T follicular helper cell (primary cell): ENCODE results near the gene PMEPA1.

Source experiments
- DNase-seq: peaks from one replicate; pipeline ENCODE4 v3.0.0-alpha.2; 2020; ENCODE audit warnings: low read depth

Gene PMEPA1

GRCh38 chr20:57676589-57677583 lies 32.9 kb downstream of the PMEPA1 start:
- no peak for DNase-seq

- no peak for DNase-seq
Measured at GRCh38 chr20:57675773-57676172, 34.0 kb downstream of the PMEPA1 start.

GRCh38 chr20:57672953-57673575 lies 36.8 kb downstream of the PMEPA1 start:
- DNase-seq = no peak

DNA sequence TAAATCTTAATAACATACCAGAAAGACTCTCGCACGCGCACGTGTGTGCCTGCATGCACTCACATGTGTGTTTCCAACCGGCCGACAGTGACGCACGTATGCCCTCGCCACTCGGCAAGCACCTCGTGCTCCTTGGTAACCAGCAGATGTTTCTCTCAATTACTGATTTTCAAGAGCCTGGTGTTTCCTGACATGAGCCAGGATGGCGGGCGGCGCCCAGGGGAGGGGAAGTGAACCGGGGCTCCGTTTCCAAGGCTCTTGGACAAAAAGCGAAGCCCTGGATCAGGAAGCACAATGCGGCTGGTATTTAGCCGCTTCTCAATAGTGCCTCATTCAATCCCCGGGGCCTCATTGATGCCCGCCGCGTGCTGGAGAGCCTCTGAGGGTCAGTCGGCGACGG lies 37.7 kb downstream of the PMEPA1 start:
- DNase-seq = no peak

DNA sequence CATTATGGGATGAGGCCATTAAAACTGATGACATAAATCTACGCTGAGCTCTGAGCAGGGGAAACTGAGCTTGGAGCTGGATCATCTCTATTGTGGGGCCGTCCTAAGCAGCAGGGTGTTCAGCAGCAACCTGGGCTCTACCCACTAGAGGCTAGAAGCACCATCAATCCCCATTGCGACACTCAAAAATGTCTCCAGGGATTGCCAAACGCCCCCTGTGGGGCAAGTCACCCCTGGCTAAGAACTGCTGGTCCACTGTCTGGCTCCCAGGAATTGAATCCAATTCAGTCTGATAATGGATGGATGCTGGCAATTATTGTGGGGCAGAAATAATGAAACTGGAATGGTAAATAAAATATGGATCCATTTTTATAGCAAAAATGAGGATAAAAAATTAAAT lies 38.2 kb downstream of the PMEPA1 start:
- no peak for DNase-seq

GRCh38 chr20:57671072-57671391 lies 38.8 kb downstream of the PMEPA1 start:
- DNase-seq = no peak

GRCh38 chr20:57670288-57671071 lies 39.3 kb downstream of the PMEPA1 start:
- no peak for DNase-seq

- no peak for DNase-seq
Measured at GRCh38 chr20:57669632-57670031, 40.2 kb downstream of the PMEPA1 start.

GRCh38 chr20:57667924-57668782 lies 41.7 kb downstream of the PMEPA1 start:
- no peak for DNase-seq

- no peak for DNase-seq
Measured at GRCh38 chr20:57667388-57667787, 42.4 kb downstream of the PMEPA1 start.

DNA sequence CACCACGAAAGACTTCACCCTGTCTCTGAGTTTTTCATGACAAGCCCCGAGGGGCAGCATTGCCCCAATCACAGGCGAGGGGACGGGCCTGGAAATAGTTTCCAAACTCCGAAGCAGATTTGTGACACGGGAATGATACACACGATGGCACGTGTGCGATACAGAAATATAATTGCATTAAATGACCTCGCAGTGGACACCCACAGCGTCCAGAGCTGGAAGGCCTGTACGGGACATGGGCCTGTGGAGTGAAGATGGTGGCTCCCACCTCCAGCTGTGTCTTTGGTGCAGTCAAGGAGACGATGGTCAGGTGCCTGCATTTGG lies 43.0 kb downstream of the PMEPA1 start:
- no peak for DNase-seq

DNA sequence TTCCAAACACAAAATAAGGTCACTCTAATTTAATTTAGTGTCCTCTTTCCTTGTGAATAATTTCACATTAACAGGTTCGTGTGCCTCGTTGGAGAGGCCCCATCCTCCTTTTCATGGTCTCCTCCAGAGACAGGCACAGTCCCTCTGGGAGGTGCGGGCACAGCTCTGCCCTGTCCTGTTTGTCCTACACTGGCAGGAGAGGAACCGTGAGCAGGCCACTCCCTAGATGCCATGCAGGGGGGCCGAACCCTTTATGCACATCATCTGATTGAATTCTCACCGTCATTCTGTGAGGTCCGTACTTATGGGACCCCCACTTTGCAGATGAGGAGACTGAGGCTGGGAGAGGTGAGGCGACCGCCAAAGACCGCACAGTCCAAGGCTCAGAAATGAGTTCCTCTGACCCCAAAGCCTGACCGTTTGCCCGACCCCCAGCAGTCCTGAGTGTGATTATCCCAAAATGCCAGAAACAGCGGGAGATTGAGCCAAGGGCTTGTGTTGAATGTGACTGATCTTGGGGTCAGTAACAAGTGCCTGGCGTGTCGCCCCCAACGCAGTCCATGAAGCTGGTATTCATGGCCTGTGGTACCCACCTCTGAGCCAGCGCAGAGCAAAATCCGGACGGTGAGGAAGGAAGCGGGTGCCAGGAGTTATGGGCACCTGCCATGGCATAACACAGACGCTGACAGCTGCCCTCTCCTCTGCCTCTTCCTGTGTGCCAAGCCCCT lies 43.5 kb downstream of the PMEPA1 start:
- DNase-seq = no peak

- no peak for DNase-seq
Measured at GRCh38 chr20:57665589-57665971, 44.2 kb downstream of the PMEPA1 start.

DNA sequence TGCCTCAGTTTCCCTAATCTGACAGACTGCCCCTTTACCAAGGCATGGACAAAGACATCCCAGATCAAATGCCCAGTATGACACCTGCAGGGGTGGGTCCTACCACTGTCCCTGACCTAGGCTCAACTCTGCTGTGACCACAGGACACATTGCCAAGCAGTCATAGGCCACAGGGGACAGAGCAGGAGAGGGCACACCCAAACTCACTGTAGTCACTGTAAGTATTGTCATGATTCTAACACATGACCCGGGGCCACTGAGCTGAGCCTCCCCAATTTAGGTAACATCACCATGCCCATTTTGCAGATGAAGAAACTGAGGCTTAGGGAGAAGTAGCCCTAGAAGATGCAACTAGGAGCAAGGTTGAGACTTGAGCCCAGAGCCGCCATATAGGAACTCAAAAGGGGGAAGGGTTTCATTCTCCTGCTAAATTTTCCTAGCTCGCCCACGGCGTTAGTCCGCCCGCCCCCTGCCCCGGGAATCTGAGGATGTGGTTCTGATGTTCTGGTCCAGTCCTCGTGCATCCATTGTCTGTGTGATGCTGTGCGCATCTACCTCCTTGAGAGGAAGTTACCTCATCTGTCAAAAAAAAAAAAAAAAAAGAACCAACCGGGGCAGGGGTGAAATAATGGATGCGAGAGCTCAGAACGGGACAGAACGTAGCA lies 44.8 kb downstream of the PMEPA1 start:
- no peak for DNase-seq

GRCh38 chr20:57664476-57664875 lies 45.3 kb downstream of the PMEPA1 start:
- no peak for DNase-seq

- DNase-seq = no peak
Measured at GRCh38 chr20:57663681-57664451, 45.9 kb downstream of the PMEPA1 start.

DNA sequence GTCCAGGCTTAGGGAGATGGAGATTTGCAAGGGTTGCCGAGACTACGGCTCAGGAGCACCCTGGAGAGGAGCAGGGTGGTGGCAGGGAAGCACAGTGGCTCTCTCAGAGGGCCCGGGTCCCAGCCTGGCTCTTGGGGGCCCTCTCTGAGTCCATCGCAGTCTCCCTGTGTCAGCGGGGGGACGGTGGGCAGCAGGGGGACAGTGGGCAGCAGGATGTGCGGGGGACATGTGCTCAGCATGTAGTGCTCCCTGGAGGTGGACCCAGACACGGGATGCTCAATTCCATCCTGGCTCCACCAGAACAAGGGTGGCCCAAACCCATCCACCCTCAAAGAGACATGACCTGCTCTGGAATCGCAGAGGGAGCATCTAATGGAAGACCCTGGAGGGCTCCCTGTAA lies 46.6 kb downstream of the PMEPA1 start:
- no peak for DNase-seq

- no peak for DNase-seq
Measured at GRCh38 chr20:57662456-57663240, 47.2 kb downstream of the PMEPA1 start.
